GM12891 (cell line): ENCODE data around the gene VPS29. TPM values are rescaled to one million over a fixed set of nuclear protein-coding genes. Genes with fewer than 3 reads are reported as not detected.
"Not testable (repeated sequence)": the region's sequence is repeated elsewhere in the genome, so short reads cannot be mapped to it uniquely, and the experiment has no call there.

Experiments used
- DNase-seq: peaks from one replicate; pipeline ENCODE4 v3.0.0; 2011; ENCODE audit warnings: low spot score; ENCODE audit not compliant: insufficient read length
- FAIRE-seq: peaks from 2 replicates; lab custom pipeline; 2011; peaks lifted over from hg19 to GRCh38; lab: Jason Lieb, UNC
- PAX5 ChIP-seq: IDR thresholded peaks from 2 replicates; pipeline ENCODE4 v1.6.1; 2011; ENCODE audit warnings: low read length, moderate library complexity, mild to moderate bottlenecking; ENCODE audit not compliant: insufficient read depth, severe bottlenecking
- POLR2A ChIP-seq: IDR thresholded peaks from 2 replicates; pipeline ENCODE4 v1.6.1; 2011; ENCODE audit warnings: low read depth, low read length, control low read depth
- POLR2AphosphoS5 ChIP-seq: IDR thresholded peaks from 2 replicates; pipeline ENCODE4 v1.6.1; 2011; ENCODE audit warnings: low read depth, low read length, control low read depth
- POU2F2 ChIP-seq: IDR thresholded peaks from 2 replicates; pipeline ENCODE4 v1.6.1; 2011; ENCODE audit warnings: low read depth, mild to moderate bottlenecking, control low read depth, low read length, moderate library complexity
- SPI1 ChIP-seq: IDR thresholded peaks from 2 replicates; pipeline ENCODE4 v1.6.1; 2011; ENCODE audit warnings: low read depth, low read length, control low read depth
- TAF1 ChIP-seq: IDR thresholded peaks from 2 replicates; pipeline ENCODE4 v1.6.1; 2011; ENCODE audit warnings: low read depth, low read length, control low read depth
- polyA plus RNA-seq: library from polyadenylated mRNA; unstranded; fragments of >200 nt; gene quantifications from one replicate; pipeline ENCODE4 v1.2.1, GENCODE V29; 2012; ENCODE audit warnings: low read depth, missing spikeins, inconsistent platforms; ENCODE audit not compliant: missing spikeins

The VPS29 gene
- 113 TPM for polyA plus RNA-seq

GRCh38 chr12:110501752-110502738, at the start of gene VPS29, which contains the start of gene RAD9B:
VPS29 (minus strand) TSS chr12:110502111; CDS start chr12:110502051, 60 bp downstream.
RAD9B (plus strand) TSS chr12:110502331; CDS start chr12:110502338, 7 bp downstream.
- TF ChIP-seq PAX5, result no peak
- TF ChIP-seq POLR2A, result peak; percentile 96
- peak; percentile 95 for TF ChIP-seq POLR2AphosphoS5
- peak; percentile 89 for TF ChIP-seq TAF1
- TF ChIP-seq POU2F2, result peak; percentile 78; the same call in 1 of the 2 replicates
- 0 out of 2 replicates have a peak, but pooled peaks have one; percentile 8 for TF ChIP-seq SPI1
- peak; percentile 81 for DNase-seq
- FAIRE-seq, result peak; percentile 96

GRCh38 chr12:110550981-110551380, 49.1 kb upstream of the VPS29 start:
- TF ChIP-seq TAF1 (no peak), POU2F2 (no peak), PAX5 (no peak), POLR2A (no peak), POLR2AphosphoS5 (no peak), SPI1 (no peak)
- no peak for FAIRE-seq
- no peak for DNase-seq

GRCh38 chr12:110549716-110550115, 47.8 kb upstream of the VPS29 start:
- TF ChIP-seq PAX5, result no peak
- no peak for TF ChIP-seq TAF1
- TF ChIP-seq POU2F2, result no peak
- no peak for TF ChIP-seq SPI1
- TF ChIP-seq POLR2A, result no peak
- TF ChIP-seq POLR2AphosphoS5, result no peak
- DNase-seq (no peak), FAIRE-seq (peak; percentile 54)

GRCh38 chr12:110548678-110549077, 46.8 kb upstream of the VPS29 start:
- DNase-seq (no peak), FAIRE-seq (no peak)
- TF ChIP-seq POLR2A, result no peak
- no peak for TF ChIP-seq POU2F2
- no peak for TF ChIP-seq TAF1
- no peak for TF ChIP-seq POLR2AphosphoS5
- TF ChIP-seq PAX5, result no peak
- TF ChIP-seq SPI1, result no peak

- FAIRE-seq (no peak), DNase-seq (no peak)
- TF ChIP-seq TAF1 (no peak), POLR2A (no peak), PAX5 (no peak), POU2F2 (no peak), SPI1 (no peak), POLR2AphosphoS5 (no peak)
Observed at GRCh38 chr12:110547090-110547489, 45.2 kb upstream of the VPS29 start.

GRCh38 chr12:110546339-110546738, 44.4 kb upstream of the VPS29 start:
- no peak for DNase-seq
- FAIRE-seq, result no peak

GRCh38 chr12:110545812-110546211, 43.9 kb upstream of the VPS29 start:
- FAIRE-seq, result no peak
- TF ChIP-seq POLR2AphosphoS5 (no peak), POU2F2 (no peak), TAF1 (no peak), POLR2A (no peak), SPI1 (no peak), PAX5 (no peak)
- no peak for DNase-seq

More at GRCh38 chr12:110546339-110546738, 44.4 kb upstream of the VPS29 start:
- no peak for TF ChIP-seq POU2F2
- no peak for TF ChIP-seq POLR2A
- no peak for TF ChIP-seq POLR2AphosphoS5
- no peak for TF ChIP-seq PAX5
- TF ChIP-seq TAF1, result no peak
- TF ChIP-seq SPI1, result no peak

GRCh38 chr12:110545259-110545658, 43.3 kb upstream of the VPS29 start:
- DNase-seq, FAIRE-seq: not testable (repeated sequence)

- FAIRE-seq, result no peak
- no peak for DNase-seq
- no peak for TF ChIP-seq PAX5
- TF ChIP-seq POLR2A, result no peak
- no peak for TF ChIP-seq POLR2AphosphoS5
- no peak for TF ChIP-seq TAF1
- no peak for TF ChIP-seq POU2F2
- TF ChIP-seq SPI1, result no peak
Observed at GRCh38 chr12:110543965-110544364, 42.1 kb upstream of the VPS29 start.

- no peak for DNase-seq
- FAIRE-seq, result no peak
- no peak for TF ChIP-seq TAF1
- no peak for TF ChIP-seq PAX5
- TF ChIP-seq SPI1, result no peak
- TF ChIP-seq POU2F2, result no peak
- no peak for TF ChIP-seq POLR2A
- TF ChIP-seq POLR2AphosphoS5, result no peak
Observed at GRCh38 chr12:110543252-110543959, 41.5 kb upstream of the VPS29 start.
